ENCODE results near the gene CLDN19.

GRCh38 chr1:42767510-42768000 lies 27.5 kb upstream of the CLDN19 start:
- no peak for TF ChIP-seq CTCF (IDR thresholded peaks at IDR 0.05)
- no peak for TF ChIP-seq POLR2A (IDR thresholded peaks at IDR 0.05)
